K562 (cell line): ENCODE measurements around the gene VIPR2. TPM values are rescaled to one million over a fixed set of nuclear protein-coding genes. Genes with fewer than 3 reads are reported as not detected.
"Not testable (repeated sequence)": the region's sequence is repeated elsewhere in the genome, so short reads cannot be mapped to it uniquely, and the experiment has no call there.

Experiments
- ATAC-seq: fragments of 200-7000 bp; cut with Tn5 transposase; 3 replicates; pipeline ENCODE4 v1.9.1; 2020; ENCODE audit warnings: moderate library complexity
- BruUV-seq: library from RNA; stranded (reverse); fragments of 400-500 nt; replicated peaks from 2 replicates; lab custom pipeline; 2021; lab: Mats Ljungman, UMichigan
- CTCF ChIA-PET: fragments of 300-600 bp; formaldehyde crosslinking; extraction: SDS; loops from one replicate; lab custom pipeline; 2021; ENCODE audit warnings: low intra/inter-chr PET ratio; lab: Yijun Ruan, JAX
- POLR2A ChIA-PET: fragments of 300-600, 350-650 bp; sonication (Branson Sonifier 250); formaldehyde crosslinking; extraction: SDS; loops from one replicate; lab custom pipeline; 2021; ENCODE audit warnings: antibody characterized with exemption, inconsistent platforms; lab: Yijun Ruan, JAX
- DNase-seq, 4 experiments: peaks; one replicate each; pipeline versions ENCODE4 v3.0.0 to v3.0.0-alpha.2; 2011 to 2018; ENCODE audit warnings: low spot score in 3 of 4, mixed read lengths in 3 of 4; ENCODE audit errors: extremely low read depth in 1 of 4
- FAIRE-seq: peaks from 2 replicates; lab custom pipeline; 2011; peaks lifted over from hg19 to GRCh38; lab: Jason Lieb, UNC
- H2AFZ ChIP-seq: 2 replicates; pipeline ENCODE4 v1.6.0; 2011; ENCODE audit warnings: low read depth, low read length, control low read depth, inconsistent platforms
- H3K27ac ChIP-seq: fragments of 200-600 bp; 3 replicates; pipeline ENCODE4 v1.8.0; 2011; ENCODE audit warnings: low read depth, mild to moderate bottlenecking, control low read depth, inconsistent platforms, low read length, moderate library complexity, mixed read lengths; ENCODE audit errors: extremely low read depth
- H3K27me3 ChIP-seq, 2 experiments: fragments of 300-600 bp in 1 of 2; 2 replicates in 1 of 2; 3 replicates in 1 of 2; pipeline versions ENCODE4 v1.6.0 to v1.8.0; 2011; ENCODE audit warnings: inconsistent platforms in 2 of 2, low read length in 2 of 2, mild to moderate bottlenecking in 1 of 2, mixed read lengths in 1 of 2, moderate library complexity in 1 of 2; ENCODE audit not compliant: control insufficient read depth in 2 of 2, insufficient read depth in 2 of 2
- H3K36me3 ChIP-seq: fragments of 300-600 bp; 3 replicates; pipeline ENCODE4 v1.8.0; 2011; ENCODE audit warnings: mild to moderate bottlenecking, low read length, inconsistent platforms; ENCODE audit not compliant: control insufficient read depth, insufficient read depth
- H3K4me1 ChIP-seq, 2 experiments: fragments of 200-600 bp in 1 of 2; replicated peaks in 1 of 2; 2 replicates in 1 of 2; 3 replicates in 1 of 2; pipeline versions ENCODE4 v1.5.1 to v1.8.0; 2011; ENCODE audit warnings: inconsistent platforms in 2 of 2, low read length in 2 of 2, mild to moderate bottlenecking in 1 of 2, mixed read lengths in 1 of 2, moderate library complexity in 1 of 2; ENCODE audit not compliant: control insufficient read depth in 2 of 2, insufficient read depth in 2 of 2
- H3K4me2 ChIP-seq: 2 replicates; pipeline ENCODE4 v1.6.1; 2011; ENCODE audit warnings: low read length, control low read depth, inconsistent platforms, mixed read lengths; ENCODE audit not compliant: insufficient read depth
- H3K4me3 ChIP-seq: fragments of 200-600 bp; sonication (generic), shearing (Covaris generic); 2 replicates; pipeline ENCODE4 v1.5.1; 2016; ENCODE audit warnings: control low read depth, inconsistent platforms
- H3K79me2 ChIP-seq: fragments of 200-600 bp; 3 replicates; pipeline ENCODE4 v1.8.0; 2011; ENCODE audit warnings: low read length, inconsistent platforms; ENCODE audit not compliant: control insufficient read depth, insufficient read depth
- H3K9ac ChIP-seq, 2 experiments: 2 replicates each; pipeline versions ENCODE4 v1.6.0 to v1.6.1; 2011; ENCODE audit warnings: low read depth in 2 of 2, low read length in 2 of 2, control low read depth in 1 of 2, inconsistent platforms in 1 of 2, mild to moderate bottlenecking in 1 of 2, mixed read lengths in 1 of 2; ENCODE audit not compliant: insufficient read depth in 1 of 2
- H3K9me1 ChIP-seq: one replicate; pipeline ENCODE4 v1.6.0; 2011; ENCODE audit warnings: inconsistent platforms, mild to moderate bottlenecking, low read length, moderate library complexity; ENCODE audit not compliant: control insufficient read depth, insufficient read depth
- H3K9me3 ChIP-seq: replicated peaks from 2 replicates; pipeline ENCODE4 v1.5.1; 2011; ENCODE audit warnings: low read depth, low read length, inconsistent platforms; ENCODE audit not compliant: control insufficient read depth, insufficient read depth
- H4K20me1 ChIP-seq: replicated peaks from 2 replicates; pipeline ENCODE4 v1.6.1; 2011; ENCODE audit warnings: low read length, inconsistent platforms, mixed read lengths; ENCODE audit not compliant: control insufficient read depth, insufficient read depth
- BCL6 ChIP-seq: fragments of 250-450 bp; sonication (Bioruptor Pico); IDR thresholded peaks from 2 replicates; pipeline ENCODE4 v1.4.0; 2020
- BRD4 ChIP-seq: fragments of 200-600 bp; sonication (generic); IDR thresholded peaks from 2 replicates; pipeline ENCODE4 v1.6.1; 2017; ENCODE audit warnings: inconsistent platforms
- ZNF184 ChIP-seq: sonication (generic); formaldehyde crosslinking; IDR thresholded peaks from 2 replicates; pipeline ENCODE4 v1.5.0; 2020; ENCODE audit warnings: missing genetic modification reagents
- WGBS: fragments of 100-300 bp; shearing (Covaris generic); methylation state at CpG from one replicate; pipeline ENCODE4 v1.1.6; 2016; ENCODE audit warnings: low coverage, mixed read lengths; ENCODE audit not compliant: insufficient coverage; ENCODE audit errors: missing lambda C conversion rate; 5-methylcytosine and 5-hydroxymethylcytosine counted together
- in situ Hi-C: fragments of 300-500 bp; cut with MboI; formaldehyde crosslinking; loops from 4 replicates; pipeline ENCODE4 v1.15.0; 2018; ENCODE audit warnings: inconsistent platforms, mixed read lengths
- intact Hi-C: fragments of 100-400 bp; cut with micrococcal nuclease; formaldehyde crosslinking; loops from 2 replicates; pipeline ENCODE4 v1.14.2; 2022
- polyA plus RNA-seq, 8 experiments: library from polyadenylated mRNA; depleted of rRNA in 4 of 8; stranded (reverse) in 5 of 8; unstranded in 3 of 8; fragments of >200 nt; fragmentation: Nextera tagmentation in 2 of 8; fragmentation: Illumina TruSeq in 1 of 8; extraction: Ambion mirVana in 2 of 8; extraction: Trizol in 1 of 8; gene quantifications; 2 replicates each; pipeline versions ENCODE4 v1.2.1 to v1.2.3, GENCODE V29; 2011 to 2014; ENCODE audit warnings: inconsistent platforms in 1 of 8, missing spikeins in 1 of 8
- total RNA-seq, 7 experiments: library from RNA; depleted of rRNA in 6 of 7; stranded (reverse); fragments of >200 nt in 6 of 7; fragmentation: Illumina TruSeq in 2 of 7; extraction: Trizol in 2 of 7; gene quantifications; 2 replicates each; pipeline versions ENCODE4 v1.2.1 to v1.2.3, GENCODE V29; 2011 to 2021; ENCODE audit warnings: low replicate concordance in 1 of 7

Gene VIPR2
- total and polyA plus RNA-seq, 9 of the 15 experiments (the other 6 are each of a cell fraction or from before 2014, with no cell fraction given), result 0.04 TPM; not detected in 8

- Histone ChIP-seq H3K79me2 (no peaks in the 10 kb centered on the region), H3K4me1 (peaks cover 0 to 10% of the 10 kb centered on the region in 2 experiments; a peak in 2 of 5 replicates), H3K27me3 (peaks cover 31 to 36% of the 10 kb centered on the region in 2 experiments), H3K27ac (no peak overlapping the region), H3K4me3 (no peak overlapping the region), H3K9me3 (peaks cover 2% of the 10 kb centered on the region), H3K4me2 (no peak overlapping the region), H4K20me1 (no peaks in the 10 kb centered on the region), H3K9me1 (no peaks in the 10 kb centered on the region), H2AFZ (no peak overlapping the region), H3K36me3 (no peaks in the 10 kb centered on the region), H3K9ac (no peak overlapping the region)
- ChIA-PET POLR2A (no interaction called here), CTCF (no interaction called here)
- FAIRE-seq, result no peak
- no peak for ATAC-seq
- no peak for DNase-seq
- 14% methylated on average over 6 of the region's 6 CpGs for WGBS
- no TSS peak for BruUV-seq
- intact Hi-C loops (no loop called here), in situ Hi-C loops (no loop called here)
- TF ChIP-seq BCL6 (no peak), ZNF184 (CRISPR knock-in tag) (peak; percentile 81; the same call in 1 of the 2 replicates), BRD4 (no peak)
These were observed 20.7 kb upstream of the VIPR2 start for GRCh38 chr7:159165352-159165751.

GRCh38 chr7:159163703-159164301, 19.1 kb upstream of the VIPR2 start:
- H3K27ac ChIP-seq, H3K79me2 ChIP-seq, BruUV-seq, DNase-seq, H4K20me1 ChIP-seq, ATAC-seq, CTCF ChIA-PET, H3K4me1 ChIP-seq, H3K9me1 ChIP-seq, H2AFZ ChIP-seq, POLR2A ChIA-PET, H3K9me3 ChIP-seq, H3K36me3 ChIP-seq, FAIRE-seq, in situ Hi-C loops, H3K4me2 ChIP-seq, H3K4me3 ChIP-seq, H3K9ac ChIP-seq: not testable (repeated sequence)
- 0% methylated on average over 7 of the region's 11 CpGs for WGBS
- peaks cover 32 to 36% of the 10 kb centered on the region in 2 experiments for H3K27me3 ChIP-seq
- intact Hi-C loops, result loop anchor here (1.0 kb wide), 1 partner anchor 31 kb away; no protein-coding TSS in a partner anchor
